Activated naive CD8-positive, alpha-beta T cell treated with anti-CD3 and anti-CD28 coated beads, Interleukin-2, amount 10 ng/mL, durations not matched to agents 7 days and 5 days (primary cell): Measurements from ENCODE around the gene HDAC2. TPM values are rescaled to one million over a fixed set of nuclear protein-coding genes. Genes with fewer than 3 reads are reported as not detected.

ENCODE experiments used
- ATAC-seq: fragments of 150-1000 bp; cut with Tn5 transposase; one replicate; pipeline ENCODE4 v1.10.0; 2021; ENCODE audit warnings: low read depth, moderate library complexity
- POLR2A ChIA-PET: fragments of 350-600 bp; sonication (Branson Sonifier 250); formaldehyde crosslinking; loops from one replicate; lab custom pipeline; 2021; ENCODE audit warnings: antibody characterized with exemption; lab: Charles Lee
- DNase-seq: peaks from one replicate; pipeline ENCODE4 v3.0.0; 2021
- H3K27ac Mint-ChIP-seq: one replicate; pipeline ENCODE4 v1.8.0; 2022; ENCODE audit warnings: mild to moderate bottlenecking, mixed read lengths
- H3K27me3 Mint-ChIP-seq: one replicate; pipeline ENCODE4 v1.8.0; 2022; ENCODE audit warnings: mild to moderate bottlenecking, moderate library complexity, mixed read lengths
- H3K36me3 Mint-ChIP-seq: one replicate; pipeline ENCODE4 v1.8.0; 2021; ENCODE audit warnings: mild to moderate bottlenecking, mixed read lengths
- H3K4me1 Mint-ChIP-seq: one replicate; pipeline ENCODE4 v1.8.0; 2021; ENCODE audit warnings: mixed read lengths
- H3K4me3 Mint-ChIP-seq: one replicate; pipeline ENCODE4 v1.8.0; 2022; ENCODE audit warnings: mild to moderate bottlenecking, moderate library complexity, mixed read lengths
- H3K9me3 Mint-ChIP-seq: one replicate; pipeline ENCODE4 v1.8.0; 2021; ENCODE audit warnings: mixed read lengths
- total RNA-seq, 2 experiments: library from RNA; stranded (reverse); gene quantifications; one replicate each; pipeline ENCODE4 v1.2.3, GENCODE V29; 2021

HDAC2 gene
- total RNA-seq, 2 experiments from 2014 or later: 56.9 to 59.5 TPM

DNA sequence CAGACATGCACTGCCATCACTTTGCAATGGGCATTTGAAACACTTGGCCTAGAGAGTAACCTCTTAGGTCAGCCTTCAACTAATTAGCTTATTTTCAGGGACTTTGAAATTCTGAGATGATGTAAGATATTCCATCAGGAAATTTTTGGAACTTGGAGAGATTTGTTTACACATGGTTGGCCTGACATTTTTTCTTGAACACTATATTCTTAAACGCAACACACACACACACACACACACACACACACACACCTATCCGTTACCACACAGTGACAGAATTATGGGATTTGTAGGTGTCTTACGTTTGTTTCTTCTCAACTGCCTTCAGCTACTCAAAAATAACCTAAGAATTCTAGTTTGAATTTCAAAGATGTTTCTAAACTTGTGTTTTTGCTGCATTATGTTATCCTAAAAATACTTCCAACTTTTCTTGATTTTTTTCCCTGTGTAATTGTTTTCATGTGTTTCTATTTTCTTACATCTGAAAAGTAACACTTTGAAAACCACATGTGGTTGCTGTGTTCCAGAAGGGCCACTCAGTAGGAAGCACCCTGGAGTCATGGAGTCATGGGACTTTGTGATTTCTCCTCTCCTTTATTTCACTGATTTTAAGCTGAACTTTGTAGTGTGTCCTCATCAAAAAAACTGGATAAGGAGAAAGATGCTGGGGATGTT, 81.9 kb downstream of the HDAC2 start:
- H3K36me3 Mint-ChIP-seq: no peaks in the 10 kb centered on the region
- H3K4me1 Mint-ChIP-seq: no peaks in the 10 kb centered on the region
- POLR2A ChIA-PET: no interaction called here
- H3K9me3 Mint-ChIP-seq: peaks cover 2% of the 10 kb centered on the region
- DNase-seq: no peak
- no peak overlapping the region for H3K4me3 Mint-ChIP-seq
- H3K27ac Mint-ChIP-seq: no peak overlapping the region
- ATAC-seq: no peak
- peaks cover 8% of the 10 kb centered on the region for H3K27me3 Mint-ChIP-seq

DNA sequence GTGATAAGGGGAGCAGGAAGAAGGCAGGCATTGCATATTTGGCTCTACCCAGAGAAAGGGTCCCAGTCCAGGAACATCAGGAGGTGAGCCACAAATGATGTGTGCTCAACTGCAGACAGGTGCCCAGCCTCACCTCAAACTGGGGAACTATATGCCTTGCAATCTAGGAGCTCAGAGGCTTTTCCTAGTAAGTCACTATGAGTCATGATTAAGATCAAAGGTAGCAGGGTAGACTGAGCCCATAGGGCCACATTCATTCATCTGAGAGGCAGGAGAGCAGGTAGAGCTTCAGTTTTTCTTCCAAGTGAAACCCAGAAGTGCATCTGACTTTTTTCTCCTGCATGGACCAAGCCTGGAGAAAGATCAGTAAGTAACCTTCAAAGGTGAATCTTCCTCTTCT, 82.5 kb downstream of the HDAC2 start:
- no peak overlapping the region for H3K4me3 Mint-ChIP-seq
- POLR2A ChIA-PET: no interaction called here
- H3K9me3 Mint-ChIP-seq: peaks cover 2% of the 10 kb centered on the region
- H3K27me3 Mint-ChIP-seq: peaks cover 7% of the 10 kb centered on the region
- no peaks in the 10 kb centered on the region for H3K36me3 Mint-ChIP-seq
- no peaks in the 10 kb centered on the region for H3K4me1 Mint-ChIP-seq
- DNase-seq (no peak), ATAC-seq (peak; percentile 33)
- no peak overlapping the region for H3K27ac Mint-ChIP-seq

GRCh38 chr6:113886512-113886911, 84.4 kb downstream of the HDAC2 start:
- POLR2A ChIA-PET: no interaction called here
- Mint-ChIP-seq H3K27ac (no peak overlapping the region), H3K36me3 (no peaks in the 10 kb centered on the region), H3K9me3 (peaks cover 2% of the 10 kb centered on the region), H3K27me3 (peaks cover 11% of the 10 kb centered on the region), H3K4me1 (no peaks in the 10 kb centered on the region), H3K4me3 (no peak overlapping the region)
- ATAC-seq: no peak
- DNase-seq: no peak

DNA sequence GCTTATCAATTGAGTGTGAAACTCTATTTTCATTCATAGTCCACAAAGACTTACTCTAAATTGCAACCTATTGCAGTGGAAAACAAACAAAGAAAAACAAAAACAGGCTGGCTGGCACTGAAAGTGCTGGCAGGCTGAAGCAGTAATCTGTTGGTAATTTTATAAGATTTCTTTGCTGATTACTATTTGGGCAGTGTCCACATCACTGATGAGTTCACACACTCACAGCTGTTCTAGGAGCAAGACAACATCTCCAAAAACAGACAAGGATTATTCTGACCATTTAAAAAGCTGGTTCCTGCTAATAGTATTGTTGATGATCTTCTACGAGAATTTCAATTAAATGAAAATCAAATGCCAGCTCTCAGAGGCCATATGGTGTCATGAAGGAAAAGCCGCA, 86.9 kb downstream of the HDAC2 start:
- Mint-ChIP-seq H3K9me3 (no peaks in the 10 kb centered on the region), H3K4me1 (no peaks in the 10 kb centered on the region), H3K27me3 (peaks cover 24% of the 10 kb centered on the region), H3K27ac (no peak overlapping the region), H3K4me3 (no peak overlapping the region), H3K36me3 (no peaks in the 10 kb centered on the region)
- POLR2A ChIA-PET: no interaction called here
- ATAC-seq (no peak), DNase-seq (no peak)

Other genes with a start within 250 kb of the HDAC2 start
- 1 to 10 TPM; 1.7 to 2.2 TPM for gene MARCKS, start 113.8 kb downstream of the HDAC2 start, total RNA-seq